Limb (tissue), 2 donors: Measurements from ENCODE around the gene N4BP3.

Source experiments
- DNase-seq, 2 donors: peaks; one replicate each; pipeline ENCODE4 v3.0.0-alpha.2; 2016; ENCODE audit errors: extremely low spot score in 2 of 2

Gene N4BP3

DNA sequence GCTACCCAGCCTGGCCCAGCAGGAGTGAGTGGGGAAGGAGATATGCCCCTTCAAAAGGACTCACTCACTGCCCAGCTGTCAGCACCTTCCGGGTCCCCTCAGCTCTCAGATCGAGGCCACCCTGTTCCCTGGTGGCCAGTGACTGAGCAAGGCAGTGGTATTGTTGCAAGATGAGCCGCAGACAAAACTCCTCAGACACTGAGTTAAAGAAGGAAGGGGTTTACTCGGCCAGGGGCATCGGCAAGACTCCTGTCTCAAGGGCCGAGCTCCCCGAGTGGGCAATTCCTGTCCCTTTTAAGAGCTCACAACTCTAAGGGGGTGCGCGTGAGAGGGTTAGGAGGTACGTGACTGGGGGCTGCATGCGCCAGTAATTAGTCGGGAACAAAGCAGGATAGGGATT, 9.7 kb upstream of the N4BP3 start:
- DNase-seq = no peak

DNA sequence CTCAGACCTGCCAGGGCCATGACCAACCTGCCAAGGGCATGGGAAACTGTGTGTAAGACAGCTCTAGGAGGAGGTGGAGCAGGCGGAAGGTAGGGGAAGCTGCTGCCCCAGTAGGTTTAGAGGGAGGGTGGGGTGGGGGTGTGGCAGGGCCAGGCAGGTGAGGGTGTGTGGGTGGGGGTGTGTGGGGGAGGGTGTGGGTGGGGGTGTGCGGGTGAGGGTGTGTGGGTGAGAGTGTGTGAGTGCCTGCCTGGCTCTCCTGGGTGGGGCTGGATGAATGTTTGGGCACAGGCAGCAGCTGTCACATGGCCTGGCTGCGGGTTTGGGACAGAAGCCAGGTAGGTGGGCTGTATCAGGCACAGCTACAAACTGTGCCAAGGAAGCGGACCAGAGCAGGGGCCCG, 8.8 kb upstream of the N4BP3 start:
- DNase-seq = peak in 1 of 2 donors; percentile 43

DNA sequence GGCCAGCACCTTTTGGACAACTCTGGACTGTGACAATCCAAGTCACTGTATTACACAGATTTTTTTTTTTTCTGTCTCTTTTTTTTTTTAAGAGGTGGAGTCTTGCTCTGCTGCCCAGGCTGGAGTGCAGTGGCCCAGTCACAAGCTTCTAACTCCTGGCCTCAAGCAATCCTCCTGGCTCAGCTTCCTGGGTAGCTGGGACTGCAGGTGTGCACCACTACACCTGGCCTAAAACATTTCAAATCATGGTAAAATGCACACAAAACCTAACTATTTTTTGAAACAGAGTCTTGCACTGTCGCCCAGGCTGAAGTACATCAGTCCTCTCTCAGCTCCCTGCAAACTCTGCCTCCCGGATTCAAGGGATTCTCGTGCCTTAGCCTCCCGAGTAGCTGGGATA, 7.2 kb upstream of the N4BP3 start:
- DNase-seq = no peak

DNA sequence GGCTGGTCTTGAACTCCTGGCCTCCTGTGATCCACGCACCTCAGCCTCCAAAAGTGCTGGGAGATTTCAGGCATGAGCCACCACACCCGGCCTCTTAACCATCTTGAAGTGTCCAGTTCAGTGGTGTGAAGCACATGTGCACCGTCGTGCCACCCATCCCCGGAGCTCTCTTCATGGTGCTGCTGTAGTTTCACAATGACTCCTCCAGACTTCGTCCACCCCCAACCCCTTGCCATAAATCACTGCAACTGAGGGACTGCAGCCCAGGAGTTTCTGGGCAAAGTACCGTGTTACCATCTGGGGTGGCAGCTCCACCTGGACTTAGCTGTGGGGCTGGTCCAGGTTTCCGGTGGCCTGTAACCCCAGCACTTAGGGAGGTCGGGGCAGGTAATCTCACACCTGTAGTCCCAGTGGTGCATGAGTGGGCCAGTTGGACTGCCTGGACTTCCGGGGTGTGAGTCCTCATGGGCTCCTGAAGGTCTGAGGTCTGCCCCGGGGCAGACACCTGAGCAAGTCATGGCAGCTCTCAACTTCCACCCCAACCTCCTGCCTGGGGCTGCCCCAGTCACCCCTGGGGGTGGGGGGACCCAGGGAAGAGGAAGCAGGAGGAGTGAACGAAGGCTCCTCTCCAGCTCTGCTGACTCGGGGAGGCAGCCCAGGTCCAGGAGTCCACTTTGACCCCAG, 6.6 kb upstream of the N4BP3 start:
- no peak for DNase-seq

DNA sequence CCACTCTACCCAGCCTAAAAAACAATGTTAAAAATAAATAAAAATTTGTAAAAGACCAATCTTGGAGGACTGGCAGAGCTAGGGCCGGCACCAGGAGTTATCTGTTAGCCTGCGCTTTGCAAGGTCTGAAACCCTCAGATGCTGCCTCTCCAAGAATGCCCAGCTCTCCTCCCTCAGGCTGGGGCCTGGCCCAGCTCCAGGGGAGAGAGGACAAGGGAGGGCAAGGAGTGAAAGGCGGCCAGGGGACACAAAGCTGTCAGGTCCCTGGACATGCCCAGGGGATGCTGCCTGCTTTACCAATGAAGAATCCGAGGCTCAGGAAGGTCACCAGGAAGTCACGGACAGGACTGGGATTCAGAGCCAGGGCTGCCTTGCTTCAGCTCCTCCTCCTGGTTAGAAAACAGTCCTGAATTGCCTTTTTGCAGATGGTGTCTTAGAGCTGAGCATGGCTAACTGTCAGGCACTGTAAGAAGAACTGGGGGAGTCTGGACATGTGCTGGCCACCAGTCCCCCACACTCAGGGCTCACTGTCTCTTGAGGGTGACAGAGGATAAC, 5.5 kb upstream of the N4BP3 start:
- DNase-seq = no peak

DNA sequence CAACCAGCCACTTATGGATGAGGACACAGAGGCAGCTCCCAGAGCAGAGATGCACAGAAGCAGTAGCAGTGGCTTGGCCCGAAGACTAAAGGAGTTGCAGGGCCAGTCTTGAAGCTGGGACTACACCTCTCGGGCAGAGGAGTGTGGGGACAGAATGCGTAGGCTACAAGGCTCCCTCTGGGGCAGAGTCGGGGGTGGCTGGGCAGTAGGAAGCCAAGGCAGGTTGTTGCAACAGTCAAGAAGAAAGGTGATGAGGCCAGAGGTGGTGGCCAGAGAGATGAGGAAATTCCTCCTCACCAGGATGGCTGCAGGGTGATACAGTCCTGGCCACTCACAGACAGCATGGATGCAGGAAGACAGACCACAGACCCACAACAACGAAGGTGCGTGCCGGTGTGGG, 4.9 kb upstream of the N4BP3 start:
- DNase-seq = no peak

DNA sequence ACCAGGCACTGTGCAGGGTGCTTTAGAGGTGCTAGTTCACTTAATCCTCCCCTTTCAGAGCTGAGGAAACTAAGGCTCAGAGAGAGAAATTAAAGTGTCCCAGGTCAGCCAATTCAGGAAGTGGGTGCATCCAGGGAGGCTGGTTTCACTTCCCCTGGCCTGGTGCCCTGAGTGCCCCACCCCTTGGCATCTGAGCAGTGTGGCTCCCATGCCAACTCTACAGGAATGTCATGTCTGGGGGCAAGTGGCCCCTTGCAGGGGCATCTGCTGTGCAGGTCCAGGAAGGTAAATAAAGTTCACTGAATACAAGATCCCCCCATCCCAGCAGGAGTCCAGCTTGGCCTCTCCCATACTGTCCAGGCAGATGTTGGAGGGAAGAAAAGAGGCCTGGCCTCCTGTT, 4.4 kb upstream of the N4BP3 start:
- DNase-seq = no peak

DNA sequence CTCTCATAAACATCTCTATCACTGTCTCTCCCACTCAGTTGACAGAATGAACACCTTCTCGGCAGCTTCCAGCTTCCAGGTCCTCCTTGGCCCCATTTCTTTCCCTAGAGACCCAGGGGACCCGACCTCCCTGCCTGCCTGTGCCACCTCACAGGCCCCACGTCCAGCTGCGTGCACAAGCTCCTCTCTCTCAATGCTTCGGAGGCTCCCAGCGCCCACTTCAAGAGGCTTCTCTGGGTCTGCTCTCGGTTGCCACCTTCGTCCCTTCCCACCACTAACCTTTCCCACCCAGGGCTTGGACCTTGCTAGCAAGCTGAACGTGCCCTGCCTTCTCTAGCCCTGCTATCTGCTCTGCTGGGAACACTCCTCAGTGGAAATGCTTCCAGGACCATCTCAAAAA, 2.8 kb upstream of the N4BP3 start:
- DNase-seq = no peak

DNA sequence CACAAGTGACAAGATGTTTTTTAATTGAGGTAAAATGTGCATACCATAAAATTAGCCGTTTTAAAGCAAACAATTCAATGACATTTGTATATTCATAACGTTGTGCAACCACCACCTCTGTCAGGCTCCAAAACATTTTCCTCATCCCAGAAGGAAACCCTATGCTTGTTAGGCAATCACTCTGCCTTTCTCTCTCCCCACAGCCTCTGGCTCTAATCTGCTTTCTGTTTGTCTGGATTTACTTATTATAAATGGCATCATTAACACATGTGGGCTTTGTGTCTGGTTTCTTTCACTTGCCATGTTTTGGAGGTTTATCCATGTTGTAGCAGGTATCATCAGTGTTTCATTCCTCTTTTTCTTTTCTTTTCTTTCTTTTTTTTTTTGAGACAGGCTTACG, 1.4 kb upstream of the N4BP3 start:
- no peak for DNase-seq

DNA sequence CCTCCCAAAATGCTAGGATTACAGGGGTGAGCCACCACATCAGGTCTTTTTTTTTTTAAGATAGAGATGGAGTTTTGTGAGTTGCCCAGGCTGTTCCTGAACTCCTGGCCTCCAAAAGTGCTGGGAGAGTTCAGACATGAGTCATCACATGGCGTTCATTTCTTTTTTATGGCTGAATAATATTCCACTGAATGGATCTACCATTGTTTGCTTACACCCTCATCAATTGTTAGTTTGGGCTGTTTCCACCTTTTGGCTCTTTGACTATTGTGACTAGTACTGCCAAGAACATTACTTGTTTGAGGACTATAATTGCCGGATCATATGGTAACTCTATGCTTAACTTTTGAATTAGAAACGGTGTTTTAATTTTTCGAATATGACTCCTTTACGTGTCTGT, 787 bp upstream of the N4BP3 start:
- DNase-seq = no peak

DNA sequence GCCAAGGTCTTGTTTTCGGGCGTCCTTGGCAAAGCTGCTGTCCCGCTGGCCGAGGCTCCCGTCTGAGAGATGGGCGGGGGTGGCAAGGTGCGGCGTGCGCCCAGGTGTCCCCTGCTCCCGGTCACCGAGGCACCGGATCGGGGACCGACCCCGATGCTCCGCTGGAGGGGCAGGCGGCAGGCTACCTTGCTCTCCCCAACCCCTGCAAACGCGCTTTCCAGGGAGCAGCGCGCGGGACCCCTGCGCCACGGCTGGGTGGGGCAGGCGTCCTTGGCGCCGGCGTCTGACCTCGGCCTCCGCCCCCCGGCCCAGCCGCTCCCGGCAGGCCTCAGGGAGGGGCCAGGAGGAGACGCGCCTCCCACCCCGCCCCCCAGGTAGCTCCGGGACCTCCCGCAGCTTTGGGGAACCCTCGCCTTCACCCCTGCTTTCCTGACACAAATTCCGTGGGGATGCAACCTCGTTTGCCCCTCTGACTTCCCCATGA, 551 bp downstream of the N4BP3 start:
- peak in 1 of 2 donors; percentile 51 for DNase-seq

DNA sequence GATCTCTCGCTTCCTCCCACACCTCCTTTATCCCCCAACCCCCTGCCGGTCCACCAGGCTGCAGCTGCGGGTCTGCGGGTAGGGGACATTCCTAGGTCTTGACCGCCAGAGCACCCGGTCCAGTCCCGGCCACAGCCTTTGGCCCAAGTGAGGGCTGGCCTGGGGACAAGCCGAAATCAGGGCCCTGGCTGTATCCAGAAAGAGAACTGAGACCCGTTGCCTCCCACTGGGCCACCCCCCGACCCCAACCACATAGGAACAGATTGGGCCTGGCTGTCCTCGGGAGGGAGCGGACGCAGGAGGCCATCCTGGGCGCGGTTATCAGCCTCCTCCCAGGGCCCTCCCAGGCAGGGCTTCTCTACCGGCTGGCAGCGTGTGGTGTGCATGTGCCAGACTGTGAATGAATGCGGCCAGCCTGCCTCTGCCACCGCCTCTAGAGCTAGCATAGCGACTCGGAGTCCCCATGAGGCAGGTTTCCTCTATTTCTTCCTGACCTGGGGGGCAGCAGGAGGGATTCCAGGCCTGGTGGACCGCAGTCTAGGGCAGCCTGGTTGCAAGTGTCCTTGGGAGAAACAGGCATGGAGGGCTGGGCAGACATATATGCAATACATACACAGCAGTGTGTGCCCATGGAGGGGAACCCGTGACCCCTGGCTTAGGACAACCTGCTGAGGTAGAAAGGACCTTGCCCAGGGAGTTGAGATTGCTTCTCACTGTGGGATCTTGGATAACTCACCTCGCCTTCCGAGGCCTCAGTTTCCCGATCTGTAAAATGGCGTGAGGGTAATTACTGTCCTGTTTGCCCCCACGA, 1.2 kb downstream of the N4BP3 start:
- peak in 1 of 2 donors; percentile 51 for DNase-seq

DNA sequence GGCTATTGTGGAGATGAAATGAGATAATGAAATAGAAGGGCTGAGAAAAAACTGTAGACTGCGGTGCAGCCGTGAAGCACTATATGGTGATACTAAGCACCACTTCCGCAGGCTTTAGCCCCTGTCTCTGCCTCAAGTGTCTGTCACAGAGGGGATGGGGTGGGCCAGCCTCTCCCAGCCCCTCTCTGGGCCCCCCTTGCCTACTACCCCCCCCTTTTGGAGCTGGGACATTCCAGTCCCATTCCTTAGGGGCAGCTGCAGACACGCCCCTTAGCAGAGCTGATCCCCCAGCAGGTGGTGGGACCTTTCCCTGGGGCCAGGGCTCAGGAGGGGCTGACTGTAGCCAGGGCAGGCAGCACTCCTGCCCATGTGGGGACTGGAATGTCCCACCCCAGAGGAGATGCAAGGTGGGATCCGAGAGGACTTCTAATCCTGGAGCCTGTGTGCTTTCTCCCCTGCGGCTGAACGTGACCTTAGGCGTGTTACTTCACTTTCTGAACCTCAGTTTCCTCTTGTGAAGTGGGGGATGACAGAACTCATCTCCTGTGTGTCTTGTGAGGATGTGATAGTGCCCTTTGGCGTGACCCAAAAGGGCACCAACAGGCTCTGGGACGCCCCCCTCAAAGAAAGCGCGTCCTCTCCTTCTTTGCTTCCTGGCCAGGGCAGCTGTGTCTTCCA, 1.9 kb downstream of the N4BP3 start:
- peak in 1 of 2 donors; percentile 66 for DNase-seq

DNA sequence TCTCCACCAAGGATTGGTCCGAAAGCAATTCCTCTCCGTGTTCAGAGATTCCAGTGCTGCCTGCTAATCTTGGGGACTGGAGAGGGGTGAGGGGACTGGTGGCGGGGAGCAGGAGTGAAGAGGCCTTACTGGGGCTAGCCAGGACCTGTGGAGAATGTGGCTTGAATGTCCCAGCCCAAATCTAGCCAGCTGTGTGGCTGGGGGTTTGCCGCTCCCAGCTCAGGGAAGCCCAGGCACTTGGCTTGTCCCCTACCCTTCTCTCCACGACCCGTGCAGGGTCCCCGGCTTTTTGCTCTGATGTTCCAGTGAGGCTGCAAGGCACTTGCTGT, 2.4 kb downstream of the N4BP3 start:
- DNase-seq = no peak

DNA sequence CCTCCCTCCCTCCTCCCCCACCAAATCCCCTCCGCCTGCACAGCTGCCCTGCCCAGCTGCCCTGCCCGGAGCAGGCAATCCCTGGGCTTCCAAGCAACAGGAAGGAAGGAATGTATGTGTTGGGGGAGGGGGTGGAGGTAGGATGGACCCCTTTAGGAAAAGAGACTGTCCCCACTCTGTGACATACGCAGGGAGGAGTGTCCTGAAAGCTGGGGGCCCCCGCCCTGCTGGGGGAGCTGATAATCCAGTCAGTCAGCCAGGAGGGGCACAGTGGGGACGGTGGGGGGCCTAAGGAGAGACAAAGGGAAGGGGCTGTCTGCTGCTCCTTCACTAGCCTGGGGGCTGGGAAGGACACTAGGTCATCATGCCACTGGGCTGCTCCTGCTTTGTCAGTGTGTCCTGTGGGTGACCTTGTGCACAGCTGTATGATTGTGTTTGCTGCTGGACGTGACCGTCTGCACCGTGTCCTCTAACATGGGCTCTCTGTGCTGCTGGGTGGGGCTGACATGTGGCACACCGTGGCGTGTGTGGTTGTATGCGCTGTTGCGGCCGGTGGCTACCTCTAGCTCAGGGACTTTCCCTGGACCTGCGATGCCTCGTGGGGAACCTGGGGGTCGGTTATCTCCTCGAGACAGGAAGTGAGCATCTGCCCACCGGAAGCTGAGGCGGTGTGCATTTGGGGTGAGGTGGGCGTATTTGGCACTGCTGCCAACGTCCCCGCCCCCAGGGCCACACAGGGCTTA, 3.0 kb downstream of the N4BP3 start:
- peak in 1 of 2 donors; percentile 66 for DNase-seq

DNA sequence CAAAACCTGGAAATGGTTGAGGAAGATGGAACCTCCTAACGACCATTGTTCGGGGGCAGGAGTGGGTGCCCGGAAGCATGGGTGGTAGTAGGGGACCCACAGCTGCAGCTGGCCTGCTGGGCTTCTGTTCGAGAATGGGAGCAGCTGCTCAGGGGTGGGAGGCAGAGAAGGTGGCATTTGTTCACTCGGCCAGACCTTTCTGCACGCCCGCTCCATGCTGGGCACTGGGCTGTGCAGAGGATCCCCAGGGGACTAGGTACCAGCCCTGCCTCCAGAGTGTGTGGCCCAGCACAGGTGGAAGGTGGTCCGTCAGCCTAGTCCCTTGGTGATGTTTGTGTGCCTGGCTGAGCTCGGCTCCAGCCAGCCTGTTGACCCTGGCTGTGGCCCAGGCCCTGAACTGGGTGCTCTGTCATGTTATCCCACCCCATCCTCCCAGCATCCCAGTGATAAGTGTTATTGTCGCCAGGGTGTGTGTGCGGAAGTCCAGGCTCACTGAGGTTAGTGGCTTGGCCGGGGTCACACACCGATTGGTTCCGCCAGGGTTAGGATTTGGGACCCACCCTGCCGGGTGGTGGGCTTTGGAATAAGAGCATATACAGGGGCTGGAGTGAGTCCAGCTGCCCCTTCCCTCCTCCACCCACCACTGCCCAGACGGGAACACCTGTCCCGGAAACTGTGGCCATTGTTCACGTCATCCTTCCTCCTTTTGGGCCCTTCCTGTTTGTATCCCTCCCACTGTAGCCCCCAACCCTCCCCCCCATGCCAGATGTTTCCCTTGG, 4.8 kb downstream of the N4BP3 start:
- DNase-seq = no peak

DNA sequence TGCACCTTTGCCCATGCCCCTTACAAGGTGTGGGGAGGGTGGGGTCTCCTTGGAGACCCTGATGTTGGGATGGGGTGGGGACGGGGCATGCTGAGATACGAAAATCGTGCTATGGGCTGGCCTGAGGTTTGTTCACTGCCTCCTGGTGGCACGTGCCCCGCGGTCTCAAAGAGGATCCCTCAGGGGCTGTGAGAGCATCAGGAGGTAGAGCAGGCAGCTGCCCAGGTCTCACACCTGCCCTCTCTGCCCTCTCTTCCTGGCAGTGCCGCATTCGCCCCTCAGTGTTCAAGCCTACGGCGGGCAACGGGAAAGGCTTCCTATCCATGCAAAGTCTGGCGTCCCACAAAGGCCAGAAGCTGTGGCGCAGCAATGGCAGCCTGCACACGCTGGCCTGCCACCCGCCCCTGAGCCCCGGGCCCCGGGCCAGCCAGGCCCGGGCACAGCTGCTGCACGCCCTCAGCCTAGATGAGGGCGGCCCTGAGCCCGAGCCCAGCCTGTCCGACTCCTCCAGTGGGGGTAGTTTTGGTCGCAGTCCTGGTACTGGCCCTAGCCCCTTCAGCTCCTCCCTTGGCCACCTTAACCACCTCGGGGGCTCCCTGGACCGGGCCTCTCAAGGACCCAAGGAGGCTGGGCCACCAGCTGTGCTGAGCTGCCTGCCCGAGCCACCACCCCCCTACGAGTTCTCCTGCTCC, 6.7 kb downstream of the N4BP3 start:
- no peak for DNase-seq

DNA sequence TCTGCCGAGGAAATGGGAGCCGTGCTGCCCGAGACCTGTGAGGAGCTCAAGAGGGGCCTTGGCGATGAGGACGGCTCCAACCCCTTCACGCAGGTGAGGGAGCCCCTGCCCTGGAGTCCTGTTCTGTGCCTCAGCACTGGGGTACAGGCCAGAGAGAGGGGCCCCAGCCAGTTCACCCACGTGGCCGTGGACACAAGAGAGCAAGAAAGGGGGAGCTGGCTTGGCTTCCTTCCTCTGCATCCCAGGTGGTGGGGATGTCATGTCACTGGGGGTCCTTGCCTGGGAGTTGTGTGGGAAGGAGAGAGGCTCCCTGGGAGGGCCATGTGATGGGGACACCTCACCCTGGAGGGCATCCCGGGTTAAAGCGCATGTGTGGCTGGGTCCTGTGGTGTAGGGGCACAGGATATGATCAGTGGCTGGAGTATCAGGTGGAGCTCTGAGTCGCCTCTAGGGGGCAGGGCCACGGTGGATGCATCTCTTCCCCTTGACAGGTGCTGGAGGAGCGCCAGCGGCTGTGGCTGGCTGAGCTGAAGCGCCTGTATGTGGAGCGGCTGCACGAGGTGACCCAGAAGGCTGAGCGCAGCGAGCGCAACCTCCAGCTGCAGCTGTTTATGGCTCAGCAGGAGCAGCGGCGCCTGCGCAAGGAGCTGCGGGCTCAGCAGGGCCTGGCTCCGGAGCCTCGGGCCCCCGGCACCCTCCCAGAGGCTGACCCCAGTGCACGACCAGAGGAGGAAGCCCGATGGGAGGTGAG, 7.5 kb downstream of the N4BP3 start:
- peak; percentile 81 to 87 for DNase-seq
